H1 (cell line): ENCODE results near the gene MORN5. TPM values are rescaled to one million over a fixed set of nuclear protein-coding genes. Genes with fewer than 3 reads are reported as not detected.

Experiments
- POLR2A ChIP-seq, 2 experiments: IDR thresholded peaks; 1 replicate in 1 of 2; 2 replicates in 1 of 2; pipeline ENCODE4 v1.6.1; 2011; ENCODE audit warnings: low read depth in 2 of 2, low read length in 2 of 2, mild to moderate bottlenecking in 2 of 2; ENCODE audit errors: control extremely low read depth in 1 of 2
- polyA plus RNA-seq, 7 experiments: library from polyadenylated mRNA; depleted of rRNA in 3 of 7; stranded (reverse) in 5 of 7; unstranded in 2 of 7; fragments of >200 nt in 5 of 7; fragments of 200-250 nt in 2 of 7; gene quantifications; 1 replicate in 5 of 7; 2 replicates in 1 of 7; 4 replicates in 1 of 7; pipeline versions ENCODE4 v1.2.1 to v1.2.3, GENCODE V29; 2011 to 2013; ENCODE audit warnings: missing spikeins in 2 of 7, mixed read lengths in 2 of 7
- total RNA-seq: library from RNA; stranded (reverse); fragmentation: NEBNext Ultra II Directional; extraction: Animal tissue kit (Norgen Biotek cat#: 25700); gene quantifications from 2 replicates; pipeline ENCODE4 v1.2.1, GENCODE V29; 2021

The MORN5 gene
- total and polyA plus RNA-seq, 2 of the 8 experiments (the other 6 are each of a cell fraction or from before 2014, with no cell fraction given): not detected

- TF ChIP-seq POLR2A (IDR thresholded peaks at IDR 0.05; ENCODE audit: control extremely low read depth in 1 of 2, low read depth in 2 of 2, low read length in 2 of 2): no peak
- TF ChIP-seq, all 59 proteins: peak for 0
Observed at GRCh38 chr9:122190597-122191381, 31.1 kb downstream of the MORN5 start (continued).
